Neural progenitor cell (in vitro differentiated cells): ENCODE results near the gene LPIN2. TPM values are rescaled to one million over a fixed set of nuclear protein-coding genes. Genes with fewer than 3 reads are reported as not detected.

Experiments
- DNase-seq: peaks from one replicate; pipeline ENCODE4 v3.0.0-alpha.2; 2016; ENCODE audit warnings: low spot score
- H2AFZ ChIP-seq: fragments of 200-600 bp; sonication (generic); replicated peaks from 2 replicates; pipeline ENCODE4 v1.6.1; 2016; ENCODE audit warnings: antibody characterized with exemption
- H3F3A ChIP-seq: fragments of 200-600 bp; sonication (generic); 2 replicates; pipeline ENCODE4 v1.6.1; 2016; ENCODE audit warnings: antibody characterized with exemption, low read depth
- H3K27ac ChIP-seq: fragments of 200-600 bp; sonication (generic); 2 replicates; pipeline ENCODE4 v1.5.1; 2016; ENCODE audit warnings: mild to moderate bottlenecking
- H3K27me3 ChIP-seq: fragments of 200-600 bp; sonication (generic); 2 replicates; pipeline ENCODE4 v1.6.1; 2016; ENCODE audit warnings: mild to moderate bottlenecking, moderate library complexity
- H3K36me3 ChIP-seq: fragments of 200-600 bp; sonication (generic); 2 replicates; pipeline ENCODE4 v1.5.1; 2016
- H3K4me1 ChIP-seq: fragments of 200-600 bp; sonication (generic); 2 replicates; pipeline ENCODE4 v1.6.1; 2016; ENCODE audit warnings: mixed run types
- H3K4me2 ChIP-seq: fragments of 200-600 bp; sonication (generic); 2 replicates; pipeline ENCODE4 v1.6.1; 2016
- H3K4me3 ChIP-seq: fragments of 200-600 bp; sonication (generic); 2 replicates; pipeline ENCODE4 v1.5.1; 2016
- H3K79me2 ChIP-seq: fragments of 200-600 bp; sonication (generic); 2 replicates; pipeline ENCODE4 v1.6.1; 2016; ENCODE audit warnings: low read depth
- H3K9ac ChIP-seq: fragments of 200-600 bp; sonication (generic); 2 replicates; pipeline ENCODE4 v1.6.1; 2016
- H3K9me3 ChIP-seq: fragments of 200-600 bp; sonication (generic); 2 replicates; pipeline ENCODE4 v1.5.1; 2016; ENCODE audit warnings: low read depth
- H4K20me1 ChIP-seq: fragments of 200-600 bp; sonication (generic); 2 replicates; pipeline ENCODE4 v1.6.1; 2016; ENCODE audit warnings: low read depth
- H3K27ac Mint-ChIP-seq: 3 replicates; pipeline ENCODE4 v1.8.0; 2021; ENCODE audit warnings: mixed read lengths
- H3K27me3 Mint-ChIP-seq: 2 replicates; pipeline ENCODE4 v1.8.0; 2022; ENCODE audit warnings: low read depth, mild to moderate bottlenecking, inconsistent platforms, moderate library complexity, mixed read lengths; ENCODE audit not compliant: insufficient read depth
- H3K36me3 Mint-ChIP-seq: 3 replicates; pipeline ENCODE4 v1.8.0; 2021; ENCODE audit warnings: mixed read lengths
- H3K4me1 Mint-ChIP-seq: 3 replicates; pipeline ENCODE4 v1.8.0; 2021; ENCODE audit warnings: mixed read lengths
- H3K4me3 Mint-ChIP-seq: 3 replicates; pipeline ENCODE4 v1.8.0; 2021; ENCODE audit warnings: mild to moderate bottlenecking, moderate library complexity, mixed read lengths
- H3K9me3 Mint-ChIP-seq: 3 replicates; pipeline ENCODE4 v1.8.0; 2020; ENCODE audit warnings: mixed read lengths
- CTCF ChIP-seq: fragments of 200-600 bp; sonication (generic); IDR thresholded peaks from 2 replicates; pipeline ENCODE4 v1.5.1; 2017; ENCODE audit warnings: antibody characterized with exemption, mild to moderate bottlenecking
- EZH2 ChIP-seq: fragments of 200-600 bp; sonication (generic); IDR thresholded peaks from 2 replicates; pipeline ENCODE4 v1.6.1; 2017; ENCODE audit warnings: antibody characterized with exemption, mild to moderate bottlenecking, moderate library complexity
- EZH2phosphoT487 ChIP-seq: fragments of 200-600 bp; sonication (generic); IDR thresholded peaks from 2 replicates; pipeline ENCODE4 v1.6.1; 2017; ENCODE audit warnings: antibody characterized with exemption
- total RNA-seq: library from RNA; depleted of rRNA; stranded (reverse); fragments of >200 nt; gene quantifications from 2 replicates; pipeline ENCODE4 v1.2.3, GENCODE V29; 2015; ENCODE audit warnings: low replicate concordance

LPIN2 gene
- total RNA-seq, 1 donor from 2014 or later = 32.1 TPM

GRCh38 chr18:2984703-2985261 is 28.2 kb downstream of the LPIN2 start:
- no peak overlapping the region for H3K9ac ChIP-seq
- Mint-ChIP-seq H3K27ac (no peak overlapping the region), H3K4me1 (peaks cover 22% of the 10 kb centered on the region), H3K27me3 (peaks cover 2% of the 10 kb centered on the region), H3K36me3 (peaks cover 28% of the 10 kb centered on the region), H3K9me3 (peaks cover 21% of the 10 kb centered on the region), H3K4me3 (no peak overlapping the region)
- no peaks in the 10 kb centered on the region for H3K9me3 ChIP-seq
- peaks cover 10% of the 10 kb centered on the region for H3F3A ChIP-seq
- no peak overlapping the region for H3K4me3 ChIP-seq
- peaks cover 7% of the 10 kb centered on the region for H4K20me1 ChIP-seq
- H3K27ac ChIP-seq = no peak overlapping the region
- peaks cover 80% of the 10 kb centered on the region for H3K79me2 ChIP-seq
- TF ChIP-seq EZH2phosphoT487 (no peak), EZH2 (no peak), CTCF (no peak)
- no peak overlapping the region for H2AFZ ChIP-seq
- H3K4me1 ChIP-seq = peaks cover 27% of the 10 kb centered on the region
- no peaks in the 10 kb centered on the region for H3K36me3 ChIP-seq
- DNase-seq = peak; percentile 31
- no peaks in the 10 kb centered on the region for H3K27me3 ChIP-seq
- H3K4me2 ChIP-seq = no peak overlapping the region

GRCh38 chr18:2984091-2984490 is 28.9 kb downstream of the LPIN2 start:
- peaks cover 7% of the 10 kb centered on the region for H4K20me1 ChIP-seq
- H3K9ac ChIP-seq = no peak overlapping the region
- Mint-ChIP-seq H3K36me3 (peaks cover 27% of the 10 kb centered on the region), H3K27me3 (peaks cover 2% of the 10 kb centered on the region), H3K27ac (no peak overlapping the region), H3K4me3 (no peak overlapping the region), H3K4me1 (peaks cover 22% of the 10 kb centered on the region), H3K9me3 (peaks cover 16% of the 10 kb centered on the region)
- no peaks in the 10 kb centered on the region for H3K9me3 ChIP-seq
- TF ChIP-seq EZH2phosphoT487 = no peak
- no peak for TF ChIP-seq EZH2
- TF ChIP-seq CTCF = no peak
- H3K27me3 ChIP-seq = no peaks in the 10 kb centered on the region
- H3K27ac ChIP-seq = no peak overlapping the region
- no peak for DNase-seq
- H3F3A ChIP-seq = peaks cover 10% of the 10 kb centered on the region
- H3K4me3 ChIP-seq = no peak overlapping the region
- peaks cover 83% of the 10 kb centered on the region for H3K79me2 ChIP-seq
- H3K36me3 ChIP-seq = no peaks in the 10 kb centered on the region
- peaks cover 27% of the 10 kb centered on the region for H3K4me1 ChIP-seq
- H2AFZ ChIP-seq = no peak overlapping the region
- no peak overlapping the region for H3K4me2 ChIP-seq

GRCh38 chr18:2983296-2983695 is 29.6 kb downstream of the LPIN2 start:
- H3K79me2 ChIP-seq = peaks cover 81% of the 10 kb centered on the region
- peaks cover 10% of the 10 kb centered on the region for H3K9me3 Mint-ChIP-seq
- H3K4me3 Mint-ChIP-seq = no peak overlapping the region
- peaks cover 7% of the 10 kb centered on the region for H4K20me1 ChIP-seq
- TF ChIP-seq EZH2phosphoT487 (no peak), CTCF (no peak), EZH2 (no peak)
- H3K9me3 ChIP-seq = no peaks in the 10 kb centered on the region
- no peak overlapping the region for H3K4me2 ChIP-seq
- H3K4me3 ChIP-seq = no peak overlapping the region
- no peak for DNase-seq
- no peak overlapping the region for H3K9ac ChIP-seq
- no peak overlapping the region for H3K27ac Mint-ChIP-seq
- peaks cover 10% of the 10 kb centered on the region for H3F3A ChIP-seq
- H3K27ac ChIP-seq = no peak overlapping the region
- H3K4me1 ChIP-seq = peaks cover 27% of the 10 kb centered on the region
- H3K4me1 Mint-ChIP-seq = peaks cover 22% of the 10 kb centered on the region
- no peak overlapping the region for H2AFZ ChIP-seq
- H3K36me3 ChIP-seq = no peaks in the 10 kb centered on the region
- H3K36me3 Mint-ChIP-seq = peaks cover 23% of the 10 kb centered on the region
- peaks cover 2% of the 10 kb centered on the region for H3K27me3 Mint-ChIP-seq
- no peaks in the 10 kb centered on the region for H3K27me3 ChIP-seq
